Measurements from ENCODE around the gene TMEM86B.

TMEM86B gene

GRCh38 chr19:55257461-55258420, 29.2 kb upstream of the TMEM86B start:
- no peak for DNase-seq (ENCODE audit: low read depth)

- no peak for DNase-seq (ENCODE audit: low read depth)
These were observed 28.2 kb upstream of the TMEM86B start for GRCh38 chr19:55256562-55257460.

GRCh38 chr19:55255618-55256423, 27.3 kb upstream of the TMEM86B start:
- DNase-seq (ENCODE audit: low read depth): peak; percentile 22

- no peak for DNase-seq (ENCODE audit: low read depth)
These were observed 26.0 kb upstream of the TMEM86B start for GRCh38 chr19:55254625-55254977.

DNA sequence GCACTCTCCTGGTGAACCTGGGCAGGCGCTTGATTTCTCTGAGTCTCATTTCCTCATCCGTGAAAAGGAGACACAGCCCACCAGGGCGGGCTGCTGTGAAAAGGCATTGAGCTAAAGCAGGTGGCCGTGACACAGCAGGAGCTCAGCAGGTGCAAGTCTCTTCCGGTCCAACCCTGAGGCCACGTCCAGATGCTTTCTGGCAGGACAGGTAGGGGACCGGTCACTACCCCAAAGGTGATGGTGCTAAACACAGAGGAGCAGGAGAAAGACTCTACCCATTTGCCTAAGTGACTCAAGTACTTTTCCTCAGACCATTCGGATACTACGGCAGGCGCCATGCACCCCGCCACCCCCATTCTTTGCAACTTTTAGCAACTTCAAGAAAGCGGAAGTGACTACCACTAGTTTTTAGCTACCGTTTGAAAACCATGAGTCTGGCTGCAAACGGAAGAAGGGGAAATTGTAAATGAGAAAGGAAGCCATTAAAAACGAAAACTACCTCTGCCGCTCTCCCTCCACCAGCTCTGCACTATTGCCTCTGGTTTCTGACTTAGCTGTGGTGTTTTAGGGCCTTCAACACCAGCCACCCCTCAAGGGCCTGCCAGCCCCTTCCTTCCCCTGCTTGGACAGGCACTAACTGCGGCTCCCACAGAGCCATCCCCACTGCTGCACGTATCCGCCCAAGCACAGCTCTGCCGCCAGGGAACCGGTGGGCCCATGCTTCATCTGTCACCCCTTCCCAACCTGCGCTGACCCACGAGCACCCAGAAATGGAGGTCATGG, 25.5 kb upstream of the TMEM86B start:
- DNase-seq (ENCODE audit: low read depth): peak; percentile 33

DNA sequence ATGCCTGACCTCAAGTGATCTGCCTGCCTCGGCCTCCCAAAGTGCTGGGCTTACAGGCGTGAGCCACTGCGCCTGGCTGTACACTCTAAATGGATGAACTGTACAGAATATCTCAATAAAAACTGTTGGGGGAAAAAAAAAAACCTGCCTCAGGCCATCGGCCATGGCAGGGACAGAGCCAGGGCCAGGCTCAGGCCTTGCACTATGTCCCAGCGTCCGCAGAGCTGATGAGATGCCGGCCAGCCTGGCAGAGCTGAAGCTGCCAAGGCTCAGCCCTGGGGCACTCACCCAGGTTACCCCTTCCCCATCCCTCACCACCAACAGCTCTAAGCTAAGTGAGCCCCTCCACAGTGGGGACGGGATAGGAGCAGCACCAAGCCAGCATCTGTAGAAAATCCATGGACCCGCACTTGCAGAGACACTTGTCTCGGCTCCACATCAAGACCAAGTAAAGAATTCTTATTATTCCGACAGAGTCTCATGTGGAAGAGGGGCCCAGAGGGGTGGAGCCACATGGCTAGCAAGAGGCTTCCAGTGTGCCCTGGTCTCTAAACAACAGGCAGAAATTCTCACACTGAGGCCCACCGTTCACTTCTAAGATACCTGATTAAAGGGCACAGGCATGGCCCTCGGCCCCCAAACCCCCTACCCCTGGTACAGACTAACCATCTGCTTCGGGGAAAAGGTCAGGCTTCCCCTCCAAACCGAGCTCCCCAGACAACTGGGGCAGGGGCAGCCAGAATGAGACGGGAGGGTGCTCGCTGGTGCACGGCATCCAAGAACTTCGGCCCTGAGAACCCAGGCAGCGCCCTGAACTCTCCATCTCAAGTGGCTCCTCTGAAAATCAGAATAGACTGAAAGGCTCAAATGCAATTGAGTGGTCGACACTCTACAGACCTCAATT, 24.4 kb upstream of the TMEM86B start:
- no peak for DNase-seq (ENCODE audit: low read depth)

DNA sequence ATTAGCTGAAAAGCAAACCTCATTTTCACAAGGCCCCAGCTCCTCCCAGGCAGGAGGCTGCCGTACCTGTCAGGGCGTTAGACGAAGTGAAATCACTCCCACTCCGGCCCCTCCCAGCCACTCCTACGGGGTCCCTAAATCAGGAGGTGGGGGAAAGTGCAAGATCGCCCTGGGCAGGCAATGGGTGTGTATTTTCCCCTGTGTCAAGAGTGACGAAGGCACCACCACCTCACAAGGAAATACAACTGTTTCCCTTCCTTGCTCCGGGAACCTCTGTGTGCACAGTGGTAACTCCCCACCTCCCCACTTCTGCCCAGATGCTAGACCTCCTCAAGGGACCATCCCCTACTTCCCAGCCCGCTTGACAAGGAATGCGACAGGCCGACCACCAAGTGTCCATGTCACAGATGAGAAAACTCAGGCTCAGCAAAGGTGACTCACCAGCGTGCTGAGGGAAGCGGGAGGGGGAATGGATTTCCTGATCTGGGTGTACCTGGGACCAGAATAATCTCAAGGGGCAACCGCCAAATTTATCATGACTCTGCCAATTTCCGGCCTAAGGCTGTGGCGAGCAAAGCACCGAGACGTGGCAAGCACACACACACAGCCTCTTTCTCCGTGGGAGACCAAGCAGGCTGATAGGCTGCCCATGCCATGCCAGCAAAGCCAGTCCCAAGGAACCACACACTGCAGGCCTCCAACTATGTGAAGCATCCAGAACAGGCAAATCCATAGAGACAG, 22.9 kb upstream of the TMEM86B start:
- peak; percentile 32 for DNase-seq (ENCODE audit: low read depth)

- DNase-seq (ENCODE audit: low read depth): no peak
These were observed 21.9 kb upstream of the TMEM86B start for GRCh38 chr19:55250262-55251036.

DNA sequence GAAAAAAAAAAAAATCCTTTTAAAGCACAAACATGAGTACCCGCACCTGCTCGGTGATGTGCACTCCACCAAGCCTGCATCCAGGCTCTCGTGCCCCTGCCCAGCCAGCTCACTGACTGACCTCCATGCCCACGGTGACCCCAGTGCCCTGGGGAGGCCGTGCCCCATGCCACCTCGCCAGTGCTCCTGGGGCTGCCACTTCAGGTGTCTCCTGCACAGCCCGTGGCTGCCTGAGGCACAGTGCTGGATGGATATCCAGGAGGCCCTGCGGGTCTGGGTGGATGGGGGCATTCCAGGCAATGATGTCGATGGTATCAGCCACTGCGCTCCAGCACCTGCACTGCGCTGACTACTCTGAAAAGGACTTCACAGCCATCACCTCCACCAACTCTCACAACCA, 21.3 kb upstream of the TMEM86B start:
- DNase-seq (ENCODE audit: low read depth): no peak

DNA sequence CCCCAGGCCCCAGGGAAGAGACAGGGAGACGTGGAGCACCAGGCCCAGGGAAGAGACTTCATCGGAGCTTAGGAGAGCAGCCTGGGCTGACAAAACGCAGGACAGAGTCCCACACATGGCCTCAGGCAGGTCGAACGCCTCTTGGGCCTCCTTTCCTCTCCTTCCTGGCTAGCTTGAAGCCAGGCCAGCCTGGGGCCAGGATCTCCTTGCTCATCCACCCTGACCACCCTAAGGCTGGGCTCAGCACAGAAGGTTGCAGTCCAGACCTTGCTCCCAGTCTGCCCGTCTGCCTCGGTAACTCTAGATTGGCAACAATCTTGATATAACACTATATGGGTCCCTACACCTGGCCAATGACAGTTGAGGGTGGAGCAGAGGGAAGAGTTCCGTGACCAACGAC, 20.1 kb upstream of the TMEM86B start:
- DNase-seq (ENCODE audit: low read depth): no peak

- DNase-seq (ENCODE audit: low read depth): no peak
These were observed 19.7 kb upstream of the TMEM86B start for GRCh38 chr19:55248166-55248675.

DNA sequence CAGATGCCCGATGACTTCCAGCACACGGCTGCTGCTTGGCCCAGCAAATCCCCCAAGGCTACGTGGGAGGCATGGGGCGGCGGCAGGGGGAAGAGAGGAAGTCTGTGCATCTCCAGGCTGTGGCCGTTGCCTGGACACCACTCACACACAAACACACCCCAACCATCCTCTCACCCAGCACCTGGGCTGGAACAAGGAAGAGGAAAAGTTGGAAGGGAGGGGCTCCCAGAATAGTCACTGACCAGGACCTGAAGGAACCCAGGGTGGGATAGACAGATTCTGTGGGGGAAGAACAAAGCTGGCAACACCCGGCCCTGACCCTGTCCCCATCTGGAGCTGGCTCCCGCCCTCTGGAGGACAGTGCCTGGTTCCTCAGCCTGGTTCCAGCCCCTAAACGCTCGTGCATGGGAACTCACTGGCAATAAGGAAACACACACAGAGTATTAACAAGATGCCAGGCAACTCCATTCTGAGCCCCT, 19.1 kb upstream of the TMEM86B start:
- no peak for DNase-seq (ENCODE audit: low read depth)

DNA sequence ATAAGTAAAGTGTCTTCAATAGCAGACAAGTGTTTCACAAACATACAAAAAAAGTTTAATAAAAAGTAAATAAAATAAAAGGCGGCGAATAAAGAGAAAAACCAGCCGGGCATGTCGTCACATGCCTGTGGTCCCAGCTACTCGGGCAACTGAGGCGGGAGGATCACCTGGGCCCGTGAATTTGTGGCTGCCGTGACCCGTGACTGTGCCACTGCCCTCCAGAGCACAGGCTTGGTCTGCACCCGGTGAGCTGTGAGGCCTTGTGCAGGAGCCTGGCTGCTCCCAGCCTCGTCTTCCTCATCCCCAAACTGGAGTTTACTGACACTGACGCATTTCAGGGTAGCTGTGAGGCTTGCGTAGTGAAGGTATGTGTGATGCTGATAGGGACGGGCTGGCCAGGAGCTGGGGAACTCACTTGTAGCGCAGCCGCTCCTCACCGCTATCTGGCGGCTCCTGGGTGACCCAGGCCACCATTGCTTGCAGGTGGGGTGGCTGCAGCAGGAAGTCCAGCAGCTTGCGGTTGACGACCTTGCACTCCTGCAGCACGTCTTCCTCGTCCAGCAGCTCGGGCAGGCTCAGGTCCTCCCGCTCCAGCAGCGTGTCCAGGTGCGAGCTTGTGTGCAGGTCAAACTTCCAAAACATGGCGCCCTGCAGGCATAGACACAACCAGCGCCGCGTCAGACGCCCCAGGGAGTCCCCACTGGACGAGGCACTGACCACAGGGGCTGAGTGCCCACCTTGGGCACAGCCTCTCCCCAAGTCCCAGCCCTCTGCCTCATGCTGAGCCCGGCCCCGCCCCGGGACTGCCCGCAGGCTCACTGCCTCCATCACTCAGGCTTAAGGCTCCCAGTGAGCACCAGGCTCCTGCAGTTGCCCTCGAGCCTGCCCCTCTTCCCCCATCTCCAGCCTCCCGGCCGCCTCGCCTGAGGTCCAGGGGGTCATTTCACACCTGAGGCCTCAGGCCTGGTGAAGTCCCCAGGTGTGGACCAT, 18.2 kb upstream of the TMEM86B start:
- no peak for DNase-seq (ENCODE audit: low read depth)

GRCh38 chr19:55245236-55245904, 16.8 kb upstream of the TMEM86B start:
- no peak for DNase-seq (ENCODE audit: low read depth)

DNA sequence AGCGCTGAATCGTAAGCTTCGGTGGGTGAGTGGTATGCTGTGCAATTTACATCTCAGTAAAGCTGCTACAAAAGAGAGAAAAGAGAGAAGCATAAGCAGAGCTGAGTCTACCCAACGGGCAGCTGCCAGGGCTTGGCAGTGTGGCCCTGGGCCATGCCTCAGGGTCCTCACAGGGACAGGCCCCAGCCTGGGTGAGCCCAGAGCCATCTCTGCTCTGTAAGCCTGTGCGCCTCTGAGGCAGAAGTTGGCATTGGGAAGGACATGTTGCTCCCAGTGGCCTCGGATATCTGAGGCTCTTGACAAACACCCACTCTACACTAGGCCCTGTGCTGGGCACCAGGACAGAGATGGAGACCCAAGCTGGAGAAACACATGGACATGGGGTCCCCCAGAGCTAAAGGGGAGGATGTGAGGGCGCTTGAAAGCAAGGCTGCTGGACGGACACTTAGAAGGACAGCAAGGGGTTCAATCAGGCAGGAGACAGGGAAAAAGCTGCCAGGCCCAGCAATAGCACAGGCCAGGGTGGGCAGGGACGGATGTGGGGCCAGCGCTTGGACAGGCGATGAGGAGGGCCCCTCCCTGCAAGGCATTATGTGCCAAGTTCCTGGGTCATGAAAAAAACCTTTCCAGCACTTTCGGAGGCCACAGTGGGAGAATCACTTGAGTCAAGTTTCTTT, 15.6 kb upstream of the TMEM86B start:
- DNase-seq (ENCODE audit: low read depth): no peak

- no peak for DNase-seq (ENCODE audit: low read depth)
These were observed 14.0 kb upstream of the TMEM86B start for GRCh38 chr19:55242517-55242916.

All from activated T-helper 9 cell treated with anti-CD3 and anti-CD28 coated beads, Interleukin-2, amount 50 U/mL, for 16 hours (primary cell).